Liver (tissue), 9 donors: ENCODE results near the gene XYLT1. TPM values are rescaled to one million over a fixed set of nuclear protein-coding genes. Genes with fewer than 3 reads are reported as not detected.

ENCODE experiments used
- DNase-seq: peaks from one replicate; pipeline ENCODE4 v3.0.0-alpha.2; 2017; ENCODE audit warnings: low spot score
- H3K27ac ChIP-seq, 2 donors: one replicate each; pipeline ENCODE4 v1.7.0; 2013; ENCODE audit warnings: inconsistent platforms in 2 of 2, low read length in 2 of 2, control low read depth in 1 of 2, low read depth in 1 of 2, mild to moderate bottlenecking in 1 of 2
- H3K27me3 ChIP-seq, 4 donors: one replicate each; pipeline versions ENCODE4 v1.6.1 to v1.7.0; 2013; ENCODE audit warnings: low read length in 3 of 4, inconsistent platforms in 1 of 4, mild to moderate bottlenecking in 1 of 4, moderate library complexity in 1 of 4; ENCODE audit not compliant: control insufficient read depth in 4 of 4, insufficient read depth in 4 of 4
- H3K36me3 ChIP-seq, 4 donors: one replicate each; pipeline versions ENCODE4 v1.6.1 to v1.7.0; 2013; ENCODE audit warnings: low read length in 3 of 4, mild to moderate bottlenecking in 3 of 4, low read depth in 1 of 4, moderate library complexity in 1 of 4; ENCODE audit not compliant: control insufficient read depth in 4 of 4, insufficient read depth in 3 of 4
- H3K4me1 ChIP-seq, 4 donors: one replicate each; pipeline versions ENCODE4 v1.6.1 to v1.7.0; 2013; ENCODE audit warnings: low read length in 3 of 4, mild to moderate bottlenecking in 3 of 4, moderate library complexity in 1 of 4; ENCODE audit not compliant: control insufficient read depth in 4 of 4, insufficient read depth in 4 of 4
- H3K4me3 ChIP-seq, 3 donors: one replicate each; pipeline versions ENCODE4 v1.6.1 to v1.7.0; 2013; ENCODE audit warnings: low read length in 3 of 3, control low read depth in 1 of 3, low read depth in 1 of 3, mild to moderate bottlenecking in 1 of 3
- H3K9ac ChIP-seq, 2 donors: one replicate each; pipeline ENCODE4 v1.7.0; 2013; ENCODE audit warnings: low read length in 2 of 2, mild to moderate bottlenecking in 2 of 2, moderate library complexity in 2 of 2, control low read depth in 1 of 2, low read depth in 1 of 2
- H3K9me3 ChIP-seq, 4 donors: one replicate each; pipeline versions ENCODE4 v1.6.1 to v1.7.0; 2013; ENCODE audit warnings: low read length in 3 of 4; ENCODE audit not compliant: control insufficient read depth in 4 of 4
- ATF3 ChIP-seq: IDR thresholded peaks from 2 replicates; pipeline ENCODE4 v1.6.1; 2016; ENCODE audit warnings: antibody characterized with exemption
- CTCF ChIP-seq: fragments of 150-350 bp; IDR thresholded peaks from 2 replicates; pipeline ENCODE4 v1.5.1; 2017; ENCODE audit warnings: improper control_type of control experiment, low read depth, low read length; ENCODE audit not compliant: missing input control
- EGR1 ChIP-seq, 2 donors: IDR thresholded peaks; 2 replicates each; pipeline ENCODE4 v1.6.1; 2016 to 2018; ENCODE audit warnings: antibody characterized with exemption in 2 of 2, low read depth in 2 of 2
- FOXA1 ChIP-seq: IDR thresholded peaks from 2 replicates; pipeline ENCODE4 v1.6.1; 2016; ENCODE audit warnings: antibody characterized with exemption
- FOXA2 ChIP-seq: IDR thresholded peaks from 2 replicates; pipeline ENCODE4 v1.6.1; 2016; ENCODE audit warnings: antibody characterized with exemption
- GABPA ChIP-seq, 2 donors: IDR thresholded peaks in 1 of 2; conservative IDR thresholded peaks in 1 of 2; 2 replicates each; pipeline ENCODE4 v1.6.1; 2016; ENCODE audit warnings: antibody characterized with exemption in 2 of 2, mild to moderate bottlenecking in 1 of 2, moderate library complexity in 1 of 2
- HNF4A ChIP-seq, 2 donors: conservative IDR thresholded peaks; 2 replicates each; pipeline ENCODE4 v1.6.1; 2016; ENCODE audit warnings: antibody characterized with exemption in 2 of 2, mild to moderate bottlenecking in 2 of 2
- HNF4G ChIP-seq: IDR thresholded peaks from 2 replicates; pipeline ENCODE4 v1.6.1; 2016; ENCODE audit warnings: antibody characterized with exemption
- JUND ChIP-seq, 2 donors: IDR thresholded peaks; 2 replicates each; pipeline ENCODE4 v1.6.1; 2016; ENCODE audit warnings: antibody characterized with exemption in 2 of 2
- MAX ChIP-seq: IDR thresholded peaks from 2 replicates; pipeline ENCODE4 v1.6.1; 2016; ENCODE audit warnings: antibody characterized with exemption
- NR2F2 ChIP-seq: IDR thresholded peaks from 2 replicates; pipeline ENCODE4 v1.6.1; 2016; ENCODE audit warnings: antibody characterized with exemption
- RAD21 ChIP-seq, 2 donors: IDR thresholded peaks; 2 replicates each; pipeline ENCODE4 v1.6.1; 2016; ENCODE audit warnings: antibody characterized with exemption in 2 of 2, mild to moderate bottlenecking in 2 of 2
- REST ChIP-seq: IDR thresholded peaks from 2 replicates; pipeline ENCODE4 v1.6.1; 2016; ENCODE audit warnings: antibody characterized with exemption, mild to moderate bottlenecking
- RXRA ChIP-seq, 2 donors: IDR thresholded peaks; 2 replicates each; pipeline ENCODE4 v1.6.1; 2017 to 2018; ENCODE audit warnings: antibody characterized with exemption in 2 of 2, mild to moderate bottlenecking in 1 of 2
- SP1 ChIP-seq: IDR thresholded peaks from 2 replicates; pipeline ENCODE4 v1.6.1; 2018; ENCODE audit warnings: antibody characterized with exemption, mild to moderate bottlenecking
- TAF1 ChIP-seq: conservative IDR thresholded peaks from 2 replicates; pipeline ENCODE4 v1.6.1; 2016; ENCODE audit warnings: antibody characterized with exemption, mild to moderate bottlenecking
- YY1 ChIP-seq: IDR thresholded peaks from 2 replicates; pipeline ENCODE4 v1.6.1; 2016; ENCODE audit warnings: antibody characterized with exemption, mild to moderate bottlenecking
- WGBS: extraction: QIAGEN DNeasy Blood & Tissue Kit; methylation state at CpG from one replicate; pipeline ENCODE4 v1.1.7; 2013; 5-methylcytosine and 5-hydroxymethylcytosine counted together
- polyA plus RNA-seq, 2 donors: library from polyadenylated mRNA; stranded (reverse) in 1 of 2; unstranded in 1 of 2; fragments of 200-250 nt in 1 of 2; fragments of >200 nt in 1 of 2; fragmentation: Nextera tagmentation in 1 of 2; extraction: Ambion mirVana in 1 of 2; gene quantifications; one replicate each; pipeline versions ENCODE4 v1.2.1 to v1.2.3, GENCODE V29; 2013 to 2015
- total RNA-seq, 2 donors: library from RNA; depleted of rRNA; stranded (reverse); fragments of >200 nt; gene quantifications; one replicate each; pipeline ENCODE4 v1.2.3, GENCODE V29; 2014
- TF ChIP-seq, protein P1 (sequence below): IDR thresholded peaks from 2 replicates; pipeline ENCODE4 v1.6.1; 2016; ENCODE audit warnings: antibody characterized with exemption
- donor health status: healthy.
- donor health status: healthy.
- donor health status: healthy.
- donor health status: healthy.
- donor health status: healthy.

The XYLT1 gene
- total and polyA plus RNA-seq, 4 donors, result 0.25 to 2.3 (median 0.53) TPM

- Histone ChIP-seq H3K36me3 (no peaks in the 10 kb centered on the region), H3K9me3 (peaks cover 0 to 6% (median 3%) of the 10 kb centered on the region in 4 donors), H3K27me3 (no peaks in the 10 kb centered on the region), H3K27ac (no peak overlapping the region), H3K4me1 (no peaks in the 10 kb centered on the region), H3K4me3 (no peak overlapping the region), H3K9ac (no peak overlapping the region)
- WGBS, result 80% methylated on average over 4 of the region's 4 CpGs
- TF ChIP-seq EGR1 (IDR thresholded peaks at IDR 0.05; ENCODE audit: low read depth in 2 of 2), result no peak
- TF ChIP-seq FOXA2, result no peak
- no peak for TF ChIP-seq YY1
- no peak for TF ChIP-seq MAX
- no peak for TF ChIP-seq HNF4A (conservative IDR thresholded peaks at IDR 0.05)
- TF ChIP-seq JUND (IDR thresholded peaks at IDR 0.05), result no peak
- DNase-seq, result no peak
These were observed 49.9 kb downstream of the XYLT1 start for GRCh38 chr16:17420816-17421215.

- WGBS, result 89% methylated on average over 4 of the region's 4 CpGs
- H3K4me1 ChIP-seq, result no peaks in the 10 kb centered on the region
These were observed 51.5 kb downstream of the XYLT1 start for GRCh38 chr16:17419266-17419665.

More at GRCh38 chr16:17419266-17419665, 51.5 kb downstream of the XYLT1 start:
- H3K27me3 ChIP-seq, result no peaks in the 10 kb centered on the region
- no peak overlapping the region for H3K4me3 ChIP-seq
- TF ChIP-seq FOXA1 (no peak), EGR1 (IDR thresholded peaks at IDR 0.05; ENCODE audit: low read depth in 2 of 2) (no peak), CTCF (no peak), FOXA2 (no peak), REST (no peak), ATF3 (no peak), RAD21 (IDR thresholded peaks at IDR 0.05) (no peak), SP1 (no peak), GABPA (IDR thresholded peaks at IDR 0.05 in 1 of 2, conservative IDR thresholded peaks at IDR 0.05 in 1 of 2) (no peak), NR2F2 (no peak), RXRA (IDR thresholded peaks at IDR 0.05) (no peak), HNF4G (no peak), YY1 (no peak), TAF1 (no peak), HNF4A (conservative IDR thresholded peaks at IDR 0.05) (no peak), JUND (IDR thresholded peaks at IDR 0.05) (no peak), MAX (no peak)
- TF ChIP-seq, protein P1, sequence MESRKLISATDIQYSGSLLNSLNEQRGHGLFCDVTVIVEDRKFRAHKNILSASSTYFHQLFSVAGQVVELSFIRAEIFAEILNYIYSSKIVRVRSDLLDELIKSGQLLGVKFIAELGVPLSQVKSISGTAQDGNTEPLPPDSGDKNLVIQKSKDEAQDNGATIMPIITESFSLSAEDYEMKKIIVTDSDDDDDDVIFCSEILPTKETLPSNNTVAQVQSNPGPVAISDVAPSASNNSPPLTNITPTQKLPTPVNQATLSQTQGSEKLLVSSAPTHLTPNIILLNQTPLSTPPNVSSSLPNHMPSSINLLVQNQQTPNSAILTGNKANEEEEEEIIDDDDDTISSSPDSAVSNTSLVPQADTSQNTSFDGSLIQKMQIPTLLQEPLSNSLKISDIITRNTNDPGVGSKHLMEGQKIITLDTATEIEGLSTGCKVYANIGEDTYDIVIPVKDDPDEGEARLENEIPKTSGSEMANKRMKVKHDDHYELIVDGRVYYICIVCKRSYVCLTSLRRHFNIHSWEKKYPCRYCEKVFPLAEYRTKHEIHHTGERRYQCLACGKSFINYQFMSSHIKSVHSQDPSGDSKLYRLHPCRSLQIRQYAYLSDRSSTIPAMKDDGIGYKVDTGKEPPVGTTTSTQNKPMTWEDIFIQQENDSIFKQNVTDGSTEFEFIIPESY, result no peak
- no peak for DNase-seq
- no peaks in the 10 kb centered on the region for H3K36me3 ChIP-seq
- H3K9me3 ChIP-seq, result peaks cover 0 to 6% (median 3%) of the 10 kb centered on the region in 4 donors
- no peak overlapping the region for H3K9ac ChIP-seq
- no peak overlapping the region for H3K27ac ChIP-seq
